ENCODE results near the gene GPSM1. TPM values are rescaled to one million over a fixed set of nuclear protein-coding genes. Genes with fewer than 3 reads are reported as not detected.

GPSM1 gene
- total and polyA plus RNA-seq, 7 donors, result 2.3 to 16.1 (median 5.0) TPM

DNA sequence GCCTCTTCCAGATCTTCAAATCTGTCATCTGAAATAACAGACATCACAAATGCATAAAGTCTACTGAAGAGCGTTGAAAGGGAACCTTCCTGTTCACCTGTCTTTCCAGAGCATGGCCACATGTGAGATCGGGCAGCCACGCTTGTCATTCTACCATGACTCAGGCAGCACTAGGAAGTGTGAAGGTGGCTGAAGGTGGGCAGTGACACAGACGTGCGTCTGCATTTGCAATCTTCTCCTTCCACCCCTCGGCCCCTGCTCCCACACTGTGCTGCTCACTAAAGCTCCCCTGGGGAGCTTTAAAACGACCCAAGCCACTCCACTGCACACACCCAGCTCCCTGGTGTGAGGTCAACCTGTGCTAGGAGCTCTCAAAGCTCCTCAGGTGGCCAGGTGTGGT is 80.6 kb downstream of the GPSM1 start:
- WGBS, 2 donors, result 87 to 89% methylated on average over 7 of the region's 7 CpGs
- no peaks in the 10 kb centered on the region for H3K27me3 ChIP-seq
- intact Hi-C loops (cut with DNase I), result no loop called here

More for the DNA sequence above, 80.6 kb downstream of the GPSM1 start:
- DNase-seq, result no peak
- Histone ChIP-seq H3K27ac (no peak overlapping the region), H3K4me3 (no peak overlapping the region), H3K9me3 (no peaks in the 10 kb centered on the region), H3K36me3 (peaks cover 6 to 51% (median 28%) of the 10 kb centered on the region in 4 donors), H3K4me1 (peaks cover 0 to 28% (median 23%) of the 10 kb centered on the region in 4 donors)
- TF ChIP-seq, protein P1, sequence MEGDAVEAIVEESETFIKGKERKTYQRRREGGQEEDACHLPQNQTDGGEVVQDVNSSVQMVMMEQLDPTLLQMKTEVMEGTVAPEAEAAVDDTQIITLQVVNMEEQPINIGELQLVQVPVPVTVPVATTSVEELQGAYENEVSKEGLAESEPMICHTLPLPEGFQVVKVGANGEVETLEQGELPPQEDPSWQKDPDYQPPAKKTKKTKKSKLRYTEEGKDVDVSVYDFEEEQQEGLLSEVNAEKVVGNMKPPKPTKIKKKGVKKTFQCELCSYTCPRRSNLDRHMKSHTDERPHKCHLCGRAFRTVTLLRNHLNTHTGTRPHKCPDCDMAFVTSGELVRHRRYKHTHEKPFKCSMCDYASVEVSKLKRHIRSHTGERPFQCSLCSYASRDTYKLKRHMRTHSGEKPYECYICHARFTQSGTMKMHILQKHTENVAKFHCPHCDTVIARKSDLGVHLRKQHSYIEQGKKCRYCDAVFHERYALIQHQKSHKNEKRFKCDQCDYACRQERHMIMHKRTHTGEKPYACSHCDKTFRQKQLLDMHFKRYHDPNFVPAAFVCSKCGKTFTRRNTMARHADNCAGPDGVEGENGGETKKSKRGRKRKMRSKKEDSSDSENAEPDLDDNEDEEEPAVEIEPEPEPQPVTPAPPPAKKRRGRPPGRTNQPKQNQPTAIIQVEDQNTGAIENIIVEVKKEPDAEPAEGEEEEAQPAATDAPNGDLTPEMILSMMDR (IDR thresholded peaks at IDR 0.05), result no peak
- TF ChIP-seq EP300 (IDR thresholded peaks at IDR 0.05) (no peak), POLR2AphosphoS5 (IDR thresholded peaks at IDR 0.05) (no peak), POLR2A (IDR thresholded peaks at IDR 0.05) (no peak)

Other genes starting within 250 kb of the GPSM1 start
- gene NACC2, start 232.2 kb upstream of the GPSM1 start, total RNA-seq, result 10 to 100 TPM; 41.6 to 80.0 (median 65.4) TPM
- 10 to 100 TPM in 1 of 3 donors, 1 to 10 TPM in 2; 3.6 to 14.3 (median 5.1) TPM for gene NACC2, start 232.2 kb upstream of the GPSM1 start, polyA plus RNA-seq
- 10 to 100 TPM; 23.7 to 35.6 (median 30.2) TPM for gene TMEM250, start 208.7 kb upstream of the GPSM1 start, total RNA-seq
- gene TMEM250, start 208.7 kb upstream of the GPSM1 start, polyA plus RNA-seq, result 10 to 100 TPM; 25.4 to 48.4 (median 27.6) TPM
- gene LHX3, start 122.4 kb upstream of the GPSM1 start, total RNA-seq, result not detected
- gene LHX3, start 122.4 kb upstream of the GPSM1 start, polyA plus RNA-seq, result not detected
- 1 to 10 TPM; 3.2 to 6.4 (median 4.8) TPM for gene QSOX2, start 81.7 kb upstream of the GPSM1 start, total RNA-seq
- gene QSOX2, start 81.7 kb upstream of the GPSM1 start, polyA plus RNA-seq, result 10 to 100 TPM in 1 of 3 donors, under 1 TPM in 2; 0.60 to 10.1 (median 0.69) TPM
- gene CCDC187, start 23.4 kb upstream of the GPSM1 start, total RNA-seq, result not detected
- under 1 TPM in 1 of 3 donors, not detected in 2; 0.32 TPM for gene CCDC187, start 23.4 kb upstream of the GPSM1 start, polyA plus RNA-seq
- 10 to 100 TPM; 19.7 to 41.9 (median 37.8) TPM for gene DNLZ, start 36.2 kb downstream of the GPSM1 start, total RNA-seq
- 10 to 100 TPM in 2 of 3 donors, 1 to 10 TPM in 1; 8.4 to 11.6 (median 10.2) TPM for gene DNLZ, start 36.2 kb downstream of the GPSM1 start, polyA plus RNA-seq
- gene CARD9, start 46.1 kb downstream of the GPSM1 start, total RNA-seq, result 1 to 10 TPM; 1.5 to 6.9 (median 2.3) TPM
- gene CARD9, start 46.1 kb downstream of the GPSM1 start, polyA plus RNA-seq, result 1 to 10 TPM; 1.8 to 3.0 (median 2.3) TPM
- 10 to 100 TPM in 1 of 4 donors, 1 to 10 TPM in 3; 2.6 to 10.8 (median 5.1) TPM for gene SNAPC4, start 72.6 kb downstream of the GPSM1 start, total RNA-seq
- 10 to 100 TPM in 1 of 3 donors, 1 to 10 TPM in 2; 1.4 to 10.4 (median 1.8) TPM for gene SNAPC4, start 72.6 kb downstream of the GPSM1 start, polyA plus RNA-seq
- 10 to 100 TPM; 23.2 to 42.7 (median 32.9) TPM for gene ENTR1, start 83.1 kb downstream of the GPSM1 start, total RNA-seq
- gene ENTR1, start 83.1 kb downstream of the GPSM1 start, polyA plus RNA-seq, result 10 to 100 TPM; 16.2 to 47.2 (median 17.6) TPM
- 10 to 100 TPM; 22.9 to 28.5 (median 25.6) TPM for gene PMPCA, start 83.1 kb downstream of the GPSM1 start, total RNA-seq
- 10 to 100 TPM; 24.6 to 49.9 (median 30.3) TPM for gene PMPCA, start 83.1 kb downstream of the GPSM1 start, polyA plus RNA-seq
- 10 to 100 TPM in 1 of 4 donors, 1 to 10 TPM in 3; 4.6 to 12.2 (median 6.6) TPM for gene INPP5E, start 112.3 kb downstream of the GPSM1 start, total RNA-seq
- 1 to 10 TPM; 1.8 to 7.5 (median 2.3) TPM for gene INPP5E, start 112.3 kb downstream of the GPSM1 start, polyA plus RNA-seq
- 10 to 100 TPM; 22.9 to 33.9 (median 30.2) TPM for gene SEC16A, start 155.5 kb downstream of the GPSM1 start, total RNA-seq
- 10 to 100 TPM; 22.8 to 57.0 (median 24.5) TPM for gene SEC16A, start 155.5 kb downstream of the GPSM1 start, polyA plus RNA-seq
- 10 to 100 TPM; 16.6 to 36.0 (median 31.8) TPM for gene NOTCH1, start 218.5 kb downstream of the GPSM1 start, total RNA-seq
- gene NOTCH1, start 218.5 kb downstream of the GPSM1 start, polyA plus RNA-seq, result 10 to 100 TPM in 1 of 3 donors, 1 to 10 TPM in 2; 1.8 to 30.8 (median 3.7) TPM

Data from sigmoid colon (tissue), 7 donors.